ENCODE results near the gene C16orf82. TPM values are rescaled to one million over a fixed set of nuclear protein-coding genes. Genes with fewer than 3 reads are reported as not detected.

C16orf82 gene
- total RNA-seq, 1 experiment from 2014 or later, result not detected

GRCh38 chr16:27088216-27088615 lies 21.5 kb downstream of the C16orf82 start:
- ATAC-seq (no peak), DNase-seq (no peak)
- H3K4me1 ChIP-seq (ENCODE audit: insufficient read depth, low read length), result no peaks in the 10 kb centered on the region
- no peak overlapping the region for H3K4me3 ChIP-seq (ENCODE audit: low read length)
- no peaks in the 10 kb centered on the region for H3K9me3 ChIP-seq (ENCODE audit: low read length)
- no peaks in the 10 kb centered on the region for H3K79me2 ChIP-seq (ENCODE audit: low read length)
- intact Hi-C loops (cut with micrococcal nuclease), result no loop called here
- H3K27ac ChIP-seq (ENCODE audit: low read length), result no peak overlapping the region
- no peak overlapping the region for H3K9ac ChIP-seq (ENCODE audit: low read length)
- H4K20me1 ChIP-seq (ENCODE audit: low read length), result no peaks in the 10 kb centered on the region
- no peak overlapping the region for H2AFZ ChIP-seq (ENCODE audit: low read length)
- H3K27me3 ChIP-seq (ENCODE audit: low read length), result peaks cover 40% of the 10 kb centered on the region
- no peaks in the 10 kb centered on the region for H3F3A ChIP-seq (ENCODE audit: low read length, unreplicated experiment)
- no TSS peak for BruUV-seq (replicated peaks)
- no peaks in the 10 kb centered on the region for H3K9me2 ChIP-seq (replicated peaks; ENCODE audit: low read length)
- no peaks in the 10 kb centered on the region for H3K36me3 ChIP-seq (ENCODE audit: low read depth, low read length)
- ChIA-PET CTCF (no interaction called here), POLR2A (ENCODE audit: unreplicated experiment) (no interaction called here)
- no peak overlapping the region for H3K4me2 ChIP-seq (ENCODE audit: low read length)
- TF ChIP-seq CTCF (conservative IDR thresholded peaks at IDR 0.05; ENCODE audit: low read depth, low read length) (no peak), EZH2phosphoT487 (IDR thresholded peaks at IDR 0.05; ENCODE audit: borderline replicate concordance, low read length) (no peak), EZH2 (IDR thresholded peaks at IDR 0.05; ENCODE audit: low read length, unreplicated experiment) (no peak)

- Histone ChIP-seq H3K9ac (ENCODE audit: low read length) (no peak overlapping the region), H3K9me3 (ENCODE audit: low read length) (no peaks in the 10 kb centered on the region), H3K4me1 (ENCODE audit: insufficient read depth, low read length) (no peaks in the 10 kb centered on the region), H3K4me3 (ENCODE audit: low read length) (no peak overlapping the region), H4K20me1 (ENCODE audit: low read length) (no peaks in the 10 kb centered on the region), H3K27ac (ENCODE audit: low read length) (no peak overlapping the region), H3K9me2 (replicated peaks; ENCODE audit: low read length) (no peaks in the 10 kb centered on the region), H3K79me2 (ENCODE audit: low read length) (no peaks in the 10 kb centered on the region), H3K27me3 (ENCODE audit: low read length) (peaks cover 22% of the 10 kb centered on the region), H3K36me3 (ENCODE audit: low read depth, low read length) (no peaks in the 10 kb centered on the region), H2AFZ (ENCODE audit: low read length) (no peak overlapping the region), H3F3A (ENCODE audit: low read length, unreplicated experiment) (no peaks in the 10 kb centered on the region), H3K4me2 (ENCODE audit: low read length) (no peak overlapping the region)
- intact Hi-C loops (cut with micrococcal nuclease), result no loop called here
- TF ChIP-seq EZH2 (IDR thresholded peaks at IDR 0.05; ENCODE audit: low read length, unreplicated experiment) (no peak), CTCF (conservative IDR thresholded peaks at IDR 0.05; ENCODE audit: low read depth, low read length) (no peak), EZH2phosphoT487 (IDR thresholded peaks at IDR 0.05; ENCODE audit: borderline replicate concordance, low read length) (no peak)
- DNase-seq (no peak), ATAC-seq (no peak)
- ChIA-PET POLR2A (ENCODE audit: unreplicated experiment) (no interaction called here), CTCF (no interaction called here)
- BruUV-seq (replicated peaks), result no TSS peak
Measured at GRCh38 chr16:27096375-27096774, 29.6 kb downstream of the C16orf82 start.

GRCh38 chr16:27097800-27098230 lies 31.1 kb downstream of the C16orf82 start:
- H4K20me1 ChIP-seq (ENCODE audit: low read length), result no peaks in the 10 kb centered on the region
- ChIA-PET CTCF (interaction anchor here (0.7 kb wide), 1 partner anchor 12 kb away, joined by 8 read pairs; no protein-coding TSS in a partner anchor), POLR2A (ENCODE audit: unreplicated experiment) (no interaction called here)
- no peaks in the 10 kb centered on the region for H3K9me2 ChIP-seq (replicated peaks; ENCODE audit: low read length)
- intact Hi-C loops (cut with micrococcal nuclease), result no loop called here
- no peak overlapping the region for H2AFZ ChIP-seq (ENCODE audit: low read length)
- DNase-seq, result no peak
- no peak overlapping the region for H3K9ac ChIP-seq (ENCODE audit: low read length)
- no peak for ATAC-seq
- H3K36me3 ChIP-seq (ENCODE audit: low read depth, low read length), result no peaks in the 10 kb centered on the region
- no TSS peak for BruUV-seq (replicated peaks)
- H3K4me3 ChIP-seq (ENCODE audit: low read length), result no peak overlapping the region
- no peaks in the 10 kb centered on the region for H3K9me3 ChIP-seq (ENCODE audit: low read length)
- no peak for TF ChIP-seq EZH2phosphoT487 (IDR thresholded peaks at IDR 0.05; ENCODE audit: borderline replicate concordance, low read length)
- no peak for TF ChIP-seq CTCF (conservative IDR thresholded peaks at IDR 0.05; ENCODE audit: low read depth, low read length)
- TF ChIP-seq EZH2 (IDR thresholded peaks at IDR 0.05; ENCODE audit: low read length, unreplicated experiment), result no peak
- H3K27me3 ChIP-seq (ENCODE audit: low read length), result peaks cover 10% of the 10 kb centered on the region
- no peak overlapping the region for H3K4me2 ChIP-seq (ENCODE audit: low read length)
- H3K79me2 ChIP-seq (ENCODE audit: low read length), result no peaks in the 10 kb centered on the region
- no peaks in the 10 kb centered on the region for H3K4me1 ChIP-seq (ENCODE audit: insufficient read depth, low read length)
- H3K27ac ChIP-seq (ENCODE audit: low read length), result no peak overlapping the region
- H3F3A ChIP-seq (ENCODE audit: low read length, unreplicated experiment), result no peaks in the 10 kb centered on the region

Measured in PC-3 (cell line).